Heart right ventricle (tissue), 16 donors: Measurements from ENCODE around the gene TMEM50B. TPM values are rescaled to one million over a fixed set of nuclear protein-coding genes. Genes with fewer than 3 reads are reported as not detected.

Experiments used
- ATAC-seq, 8 donors: fragments of 200-7000 bp; cut with Tn5 transposase; one replicate each; pipeline ENCODE4 v1.9.1; 2020; ENCODE audit warnings: mild to moderate bottlenecking in 8 of 8, moderate library complexity in 8 of 8, moderate number of reproducible peaks in 1 of 8
- DNase-seq, 2 donors: peaks; one replicate each; pipeline ENCODE4 v3.0.0-alpha.2; 2020
- H3K27ac ChIP-seq, 10 donors: fragments of 200-600 bp; sonication (generic) in 2 of 10; one replicate each; pipeline versions ENCODE4 v1.5.0 to v1.8.0; 2020 to 2022; ENCODE audit warnings: mild to moderate bottlenecking in 3 of 10
- H3K27me3 ChIP-seq, 7 donors: fragments of 200-600 bp; one replicate each; pipeline ENCODE4 v1.8.0; 2021 to 2022; ENCODE audit warnings: mild to moderate bottlenecking in 2 of 7
- H3K36me3 ChIP-seq, 9 donors: fragments of 200-600 bp; sonication (generic) in 1 of 9; one replicate each; pipeline versions ENCODE4 v1.5.0 to v1.8.0; 2020 to 2022; ENCODE audit warnings: mild to moderate bottlenecking in 2 of 9
- H3K4me1 ChIP-seq, 9 donors: fragments of 200-600 bp; sonication (generic) in 1 of 9; one replicate each; pipeline versions ENCODE4 v1.5.0 to v1.8.0; 2020 to 2022; ENCODE audit warnings: mild to moderate bottlenecking in 4 of 9
- H3K4me3 ChIP-seq, 10 donors: fragments of 200-600 bp; sonication (generic) in 2 of 10; one replicate each; pipeline versions ENCODE4 v1.5.0 to v1.8.0; 2020 to 2022; ENCODE audit warnings: mild to moderate bottlenecking in 7 of 10, moderate library complexity in 2 of 10
- H3K9me3 ChIP-seq, 11 donors: fragments of 200-600 bp in 10 of 11; sonication (generic) in 2 of 11; one replicate each; pipeline versions ENCODE4 v1.5.0 to v1.8.0; 2013 to 2022; ENCODE audit warnings: mild to moderate bottlenecking in 2 of 11, control low read depth in 1 of 11, moderate library complexity in 1 of 11
- WGBS, 2 donors: extraction: QIAGEN DNeasy Blood & Tissue Kit; methylation state at CpG; one replicate each; pipeline ENCODE4 v1.1.7; 2013; ENCODE audit warnings: inconsistent platforms in 1 of 2; 5-methylcytosine and 5-hydroxymethylcytosine counted together
- intact Hi-C, 10 donors: fragments of 100-400 bp; cut with DNase I; formaldehyde crosslinking; loops; one replicate each; pipeline versions ENCODE4 v1.11.1 to v1.14.2; 2022
- long read RNA-seq, 3 donors: library from polyadenylated mRNA; unstranded; transcript quantifications; one replicate each; pipeline ENCODE4 v2.0.0, GENCODE V29; 2020 to 2021
- polyA plus RNA-seq, 2 donors: library from polyadenylated mRNA; stranded (reverse); fragments of 200-250 nt; gene quantifications; one replicate each; pipeline ENCODE4 v1.2.3, GENCODE V29; 2013
- total RNA-seq, 10 donors: library from RNA; stranded (reverse); fragmentation: NEBNext Ultra II Directional in 3 of 10; extraction: Animal tissue kit (Norgen Biotek cat#: 25700) in 3 of 10; gene quantifications; one replicate each; pipeline versions ENCODE4 v1.2.1 to v1.2.4, GENCODE V29; 2021 to 2023
- TF ChIP-seq, protein P1 (sequence below), 9 donors: fragments of 200-600 bp; sonication (generic) in 2 of 9; IDR thresholded peaks; one replicate each; pipeline versions ENCODE4 v1.5.0 to v1.8.0; 2021 to 2022; ENCODE audit warnings: antibody characterized with exemption in 9 of 9, mild to moderate bottlenecking in 5 of 9, moderate library complexity in 1 of 9
- donor health status: Arrhythmogenic right ventricular cardiomyopathy.
- donor health status: ischemic (EF 13 %, LVEDD 7.1; RV severe dilation, severe dysfunction).
- donor health status: healthy with polysubstance abuse.
- donor health status: DM: no; HTN: yes; CAD: no.
- donor health status: DM: no; HTN: no; CAD: no.
- donor health status: ischemic (EF 25% LVEDD 6.9; RV normal size, moderate dysfunction).
- donor health status: ischemic (EF 25% LVEDD 5.7; RV mildly dilated, moderate dysfunction).
- donor health status: healthy.
- donor health status: DM: yes; HTN: yes; CAD: no.
- donor health status: Ischemic cardiomyopathy.
- donor health status: ischemic (EF 35%, LVEDD 5.7; RV mildly dilated, moderate dysfunction).
- donor health status: nonischemic (EF 11% LVEDD 7.7; RV severe dilation, severe dysfunction).
- donor health status: DM: yes; HTN: yes; CAD: no.
- donor health status: PGD.
- donor health status: ischemic (EF 29% LVEDD 5.4; RV normal size, mild dysfunction).
- donor health status: nonischemic (EF 23%, LVEDD 6.1; RV moderate dilation, normal function).

TMEM50B gene
- total RNA-seq (10 to 100 TPM; 26.7 to 40.7 (median 29.6) TPM), polyA plus RNA-seq (10 to 100 TPM; 43.3 to 71.4 TPM)
- long read RNA-seq, donor 1, transcript TMEM50B-210 (7 exons, 2,375 nt), result major isoform, 111 of 125 reads
- long read RNA-seq, donor 1, partial matches to known transcripts, result 0 of 125 reads
- long read RNA-seq, donor 1, other reads (novel, unspliced or antisense), result 9 of 125 reads
- long read RNA-seq, donor 2, transcript TMEM50B-210 (7 exons, 2,375 nt), result major isoform, 72 of 87 reads
- long read RNA-seq, donor 2, partial matches to known transcripts, result 1 of 87 reads
- long read RNA-seq, donor 2, other reads (novel, unspliced or antisense), result 12 of 87 reads
- long read RNA-seq, donor 3, transcript TMEM50B-210 (7 exons, 2,375 nt), result major isoform, 198 of 212 reads
- long read RNA-seq, donor 3, partial matches to known transcripts, result 2 of 212 reads
- long read RNA-seq, donor 3, other reads (novel, unspliced or antisense), result 11 of 212 reads

DNA sequence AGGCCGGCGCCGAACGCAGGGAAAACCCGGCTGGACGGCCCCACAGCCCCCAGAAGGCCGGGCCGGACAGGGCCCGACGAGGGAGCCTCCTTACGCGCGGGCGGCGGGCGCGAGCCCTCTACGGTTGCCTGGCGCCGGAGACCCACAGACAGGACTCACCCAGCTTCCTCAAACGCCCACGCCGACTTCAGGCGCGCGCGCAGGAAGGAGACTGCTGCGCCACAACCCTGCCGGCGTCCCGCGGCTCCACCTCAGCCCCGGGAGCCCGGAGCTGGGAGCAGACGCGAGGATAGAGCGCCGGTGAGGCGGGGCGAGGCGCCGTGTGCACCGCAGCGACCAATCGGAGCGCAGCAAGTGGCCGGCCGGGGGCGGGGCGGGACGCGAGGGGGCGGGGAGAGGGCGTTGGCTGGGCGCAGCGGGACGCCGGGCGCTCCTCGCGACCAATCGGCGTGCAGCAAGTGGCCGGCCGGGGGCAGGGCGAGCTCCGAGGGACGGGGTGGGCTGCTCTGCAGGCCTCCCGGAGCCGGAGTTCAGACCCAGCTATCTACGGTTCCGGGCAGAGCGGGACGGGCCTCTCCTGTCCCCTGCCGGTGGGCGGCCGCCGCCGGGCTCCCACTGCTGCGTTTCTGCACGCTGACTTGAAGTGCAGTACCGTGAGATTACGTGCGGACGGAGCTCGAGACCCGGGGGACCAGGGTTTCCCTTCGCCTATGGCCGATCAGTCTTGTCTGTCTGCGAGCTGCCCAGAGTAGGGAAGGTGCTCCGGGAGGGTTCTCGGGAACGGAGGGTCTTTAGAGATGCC is at the start of gene TMEM50B:
Gene TMEM50B, minus strand, starts transcription at position 296 of the 802 bp plus-strand sequence. CDS start 11,089 bp downstream, outside the sequence.
- intact Hi-C loops, result loop anchor here in 2 of 10 donors (2.0 to 5.0 kb wide), 2 partner anchors 62 to 63 kb away; partner anchors contain the start of genes GART (in 2 of the 2) and SON (in 2 of the 2)
- WGBS, 2 donors, result 0 to 1% methylated on average over 69 to 93 of the region's 93 CpGs
- ATAC-seq, result peak; percentile 97 to 98 (median 98)

DNA sequence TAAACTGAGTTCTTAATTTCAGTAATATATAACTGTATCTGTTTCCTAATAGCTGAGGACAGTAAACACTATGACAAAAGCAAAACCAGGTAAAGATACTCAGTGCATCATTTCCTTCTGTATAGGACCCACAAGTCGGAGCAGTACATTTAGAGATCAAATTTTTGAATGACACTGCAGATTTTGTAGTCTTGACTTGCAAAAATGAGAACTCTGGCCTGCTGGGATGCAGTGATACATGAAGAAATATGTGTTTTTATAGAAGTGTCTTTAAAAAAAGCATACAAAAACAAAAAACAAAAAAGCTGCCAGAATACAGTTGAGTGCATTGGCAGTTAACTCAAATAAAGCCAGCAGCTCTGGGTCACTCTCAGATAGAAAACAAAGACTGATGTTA is 43.2 kb upstream of the TMEM50B start:
- TF ChIP-seq, protein P1, sequence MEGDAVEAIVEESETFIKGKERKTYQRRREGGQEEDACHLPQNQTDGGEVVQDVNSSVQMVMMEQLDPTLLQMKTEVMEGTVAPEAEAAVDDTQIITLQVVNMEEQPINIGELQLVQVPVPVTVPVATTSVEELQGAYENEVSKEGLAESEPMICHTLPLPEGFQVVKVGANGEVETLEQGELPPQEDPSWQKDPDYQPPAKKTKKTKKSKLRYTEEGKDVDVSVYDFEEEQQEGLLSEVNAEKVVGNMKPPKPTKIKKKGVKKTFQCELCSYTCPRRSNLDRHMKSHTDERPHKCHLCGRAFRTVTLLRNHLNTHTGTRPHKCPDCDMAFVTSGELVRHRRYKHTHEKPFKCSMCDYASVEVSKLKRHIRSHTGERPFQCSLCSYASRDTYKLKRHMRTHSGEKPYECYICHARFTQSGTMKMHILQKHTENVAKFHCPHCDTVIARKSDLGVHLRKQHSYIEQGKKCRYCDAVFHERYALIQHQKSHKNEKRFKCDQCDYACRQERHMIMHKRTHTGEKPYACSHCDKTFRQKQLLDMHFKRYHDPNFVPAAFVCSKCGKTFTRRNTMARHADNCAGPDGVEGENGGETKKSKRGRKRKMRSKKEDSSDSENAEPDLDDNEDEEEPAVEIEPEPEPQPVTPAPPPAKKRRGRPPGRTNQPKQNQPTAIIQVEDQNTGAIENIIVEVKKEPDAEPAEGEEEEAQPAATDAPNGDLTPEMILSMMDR (IDR thresholded peaks at IDR 0.05), result no peak
- 83 to 95% methylated on average over 1 of the region's 1 CpG for WGBS, 2 donors
- Histone ChIP-seq H3K4me3 (no peak overlapping the region), H3K36me3 (peaks cover 0 to 98% (median 32%) of the 10 kb centered on the region in 9 donors), H3K27me3 (no peaks in the 10 kb centered on the region), H3K4me1 (peaks cover 0 to 4% (median 0%) of the 10 kb centered on the region in 9 donors), H3K27ac (no peak overlapping the region), H3K9me3 (no peaks in the 10 kb centered on the region)
- ATAC-seq (no peak), DNase-seq (no peak)
- intact Hi-C loops, result no loop called here

More for the DNA sequence above, at the start of gene TMEM50B:
- TF ChIP-seq, protein P1 (IDR thresholded peaks at IDR 0.05), result peak; percentile 26 to 72 (median 58)
- Histone ChIP-seq H3K4me3 (peak within 1 kb of the TSS; percentile 91 to 99 (median 95)), H3K9me3 (no peaks in the 10 kb centered on the region), H3K36me3 (peaks cover 0 to 4% (median 0%) of the 10 kb centered on the region in 9 donors), H3K27me3 (no peaks in the 10 kb centered on the region), H3K4me1 (peaks cover 0 to 31% (median 16%) of the 10 kb centered on the region in 9 donors), H3K27ac (peak within 1 kb of the TSS; percentile 95 to 99 (median 98))
- peak; percentile 95 to 99 for DNase-seq

DNA sequence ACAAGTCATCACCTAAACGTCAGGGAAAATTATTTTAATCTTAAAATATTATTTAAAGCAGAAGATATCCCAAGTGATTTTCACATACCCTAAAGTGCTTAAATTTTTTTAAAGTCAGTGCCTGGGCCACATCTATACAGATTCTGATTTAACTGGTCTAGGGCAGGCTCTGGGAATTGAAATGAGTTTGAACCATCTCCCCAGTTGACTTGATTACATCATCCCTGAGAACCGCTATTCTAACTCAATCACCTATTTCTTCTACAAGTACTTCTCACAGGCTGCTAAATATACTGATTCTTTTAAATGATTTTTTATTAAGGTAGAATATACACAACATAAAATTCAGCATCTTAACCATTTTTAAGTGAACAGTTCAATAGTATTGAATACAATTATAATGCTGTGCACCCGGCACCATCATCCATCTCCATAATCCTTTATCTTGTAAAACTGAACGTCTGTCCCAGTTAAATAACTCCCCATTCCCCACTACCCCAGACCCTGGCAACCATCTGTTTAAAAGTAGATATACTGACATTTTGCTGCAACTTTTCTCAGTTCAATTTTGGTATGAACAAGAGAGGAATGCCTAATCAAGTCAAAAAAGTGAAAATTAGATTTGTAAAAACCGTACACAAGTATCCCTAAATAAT is 42.7 kb upstream of the TMEM50B start:
- H3K27me3 ChIP-seq, result no peaks in the 10 kb centered on the region
- DNase-seq (no peak), ATAC-seq (no peak)
- H3K36me3 ChIP-seq, result peaks cover 0 to 98% (median 30%) of the 10 kb centered on the region in 9 donors
- H3K4me1 ChIP-seq, result peaks cover 0 to 4% (median 0%) of the 10 kb centered on the region in 9 donors
- 86% methylated on average over 5 of the region's 5 CpGs for WGBS, 2 donors
- intact Hi-C loops, result no loop called here
- TF ChIP-seq, protein P1 (IDR thresholded peaks at IDR 0.05), result no peak
- no peaks in the 10 kb centered on the region for H3K9me3 ChIP-seq
- no peak overlapping the region for H3K4me3 ChIP-seq
- H3K27ac ChIP-seq, result no peak overlapping the region

DNA sequence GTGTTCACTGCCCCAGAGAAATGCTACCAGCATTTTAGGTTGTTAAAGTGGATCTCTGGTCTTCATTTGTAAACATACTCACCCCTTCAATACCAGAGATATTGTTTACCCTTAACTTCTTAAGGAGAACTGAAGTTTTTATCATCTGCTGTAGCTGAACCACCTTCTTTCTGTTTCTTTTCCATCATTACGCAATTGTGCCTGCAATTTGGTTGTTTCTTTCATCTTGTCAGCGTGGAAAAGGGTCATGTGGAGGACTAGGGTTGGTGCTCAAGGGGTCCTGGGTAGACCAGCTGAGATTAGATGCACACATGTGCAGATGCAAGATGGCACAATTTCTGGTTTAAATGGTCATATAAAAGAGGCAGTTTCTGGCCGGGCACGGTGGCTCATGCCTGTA is 39.1 kb upstream of the TMEM50B start:
- intact Hi-C loops, result no loop called here
- Histone ChIP-seq H3K27me3 (no peaks in the 10 kb centered on the region), H3K4me3 (no peak overlapping the region), H3K27ac (no peak overlapping the region), H3K36me3 (peaks cover 0 to 98% (median 34%) of the 10 kb centered on the region in 9 donors), H3K4me1 (peaks cover 0 to 12% (median 0%) of the 10 kb centered on the region in 9 donors), H3K9me3 (no peaks in the 10 kb centered on the region)
- DNase-seq, result no peak
- TF ChIP-seq, protein P1 (IDR thresholded peaks at IDR 0.05), result no peak
- no peak for ATAC-seq
- 97% methylated on average over 4 of the region's 4 CpGs for WGBS, 2 donors
